Osteoblast (primary cell): ENCODE results near the gene ULK2. TPM values are rescaled to one million over a fixed set of nuclear protein-coding genes. Genes with fewer than 3 reads are reported as not detected.

Source experiments
- DNase-seq: peaks from one replicate; pipeline ENCODE4 v3.0.0; 2011; ENCODE audit warnings: low spot score, mixed read lengths; ENCODE audit not compliant: insufficient read length; ENCODE audit errors: missing footprints
- H2AFZ ChIP-seq: 2 replicates; pipeline ENCODE4 v1.6.0; 2011; ENCODE audit warnings: mild to moderate bottlenecking, low read length
- H3K27ac ChIP-seq: 2 replicates; pipeline ENCODE4 v1.5.1; 2011; ENCODE audit warnings: mild to moderate bottlenecking, low read depth, low read length, moderate library complexity
- H3K27me3 ChIP-seq: 2 replicates; pipeline ENCODE4 v1.6.0; 2012; ENCODE audit warnings: mild to moderate bottlenecking, control low read depth, inconsistent platforms, low read length, moderate library complexity; ENCODE audit not compliant: insufficient read depth
- H3K36me3 ChIP-seq: 2 replicates; pipeline ENCODE4 v1.5.1; 2011; ENCODE audit warnings: mild to moderate bottlenecking, low read length, control low read depth, moderate library complexity; ENCODE audit not compliant: insufficient read depth
- H3K4me1 ChIP-seq: 2 replicates; pipeline ENCODE4 v1.5.1; 2011; ENCODE audit warnings: mild to moderate bottlenecking, low read length, control low read depth, moderate library complexity; ENCODE audit not compliant: insufficient read depth
- H3K4me2 ChIP-seq: 2 replicates; pipeline ENCODE4 v1.6.0; 2011; ENCODE audit warnings: mild to moderate bottlenecking, low read length; ENCODE audit not compliant: insufficient read depth
- H3K4me3 ChIP-seq: fragments of 200-600 bp; sonication (generic); 3 replicates; pipeline ENCODE4 v1.5.1; 2012; ENCODE audit warnings: mild to moderate bottlenecking, low read length, inconsistent platforms; ENCODE audit not compliant: insufficient read depth
- H3K79me2 ChIP-seq: 2 replicates; pipeline ENCODE4 v1.6.0; 2012; ENCODE audit warnings: mild to moderate bottlenecking, low read length, control low read depth, inconsistent platforms; ENCODE audit not compliant: insufficient read depth
- H3K9me3 ChIP-seq: 2 replicates; pipeline ENCODE4 v1.5.1; 2011; ENCODE audit warnings: low read depth, low read length, control low read depth
- H4K20me1 ChIP-seq: 2 replicates; pipeline ENCODE4 v1.6.0; 2012; ENCODE audit warnings: mild to moderate bottlenecking, low read length, control low read depth; ENCODE audit not compliant: insufficient read depth
- CTCF ChIP-seq: IDR thresholded peaks from 2 replicates; pipeline ENCODE4 v1.5.1; 2011; ENCODE audit warnings: mild to moderate bottlenecking, low read depth, low read length, moderate library complexity; ENCODE audit errors: extremely low read depth
- total RNA-seq: library from RNA; depleted of rRNA; stranded (reverse); fragments of >200 nt; gene quantifications from 2 replicates; pipeline ENCODE4 v1.2.3, GENCODE V29; 2012

Gene ULK2
- total RNA-seq, 1 donor = 27.5 TPM

- peaks cover 28% of the 10 kb centered on the region for H3K4me1 ChIP-seq
- DNase-seq = peak; percentile 76
- H2AFZ ChIP-seq = peak overlapping the region; percentile 89
- H3K27ac ChIP-seq = peak overlapping the region; percentile 96
- no peaks in the 10 kb centered on the region for H3K27me3 ChIP-seq
- no peaks in the 10 kb centered on the region for H3K36me3 ChIP-seq
- H3K9me3 ChIP-seq = no peaks in the 10 kb centered on the region
- no peaks in the 10 kb centered on the region for H4K20me1 ChIP-seq
- H3K4me3 ChIP-seq = no peak overlapping the region
- H3K79me2 ChIP-seq = no peaks in the 10 kb centered on the region
- peak overlapping the region; percentile 41 for H3K4me2 ChIP-seq
- no peak for TF ChIP-seq CTCF
Observed at GRCh38 chr17:19752216-19753050, 115.3 kb downstream of the ULK2 start.

GRCh38 chr17:19750835-19751234 lies 116.9 kb downstream of the ULK2 start:
- no peak for TF ChIP-seq CTCF
- no peak overlapping the region for H3K4me2 ChIP-seq
- peaks cover 28% of the 10 kb centered on the region for H3K4me1 ChIP-seq
- H3K27ac ChIP-seq = no peak overlapping the region
- H3K36me3 ChIP-seq = no peaks in the 10 kb centered on the region
- DNase-seq = peak; percentile 77
- H3K9me3 ChIP-seq = no peaks in the 10 kb centered on the region
- H3K4me3 ChIP-seq = no peak overlapping the region
- H2AFZ ChIP-seq = no peak overlapping the region
- H3K27me3 ChIP-seq = no peaks in the 10 kb centered on the region
- H4K20me1 ChIP-seq = no peaks in the 10 kb centered on the region
- no peaks in the 10 kb centered on the region for H3K79me2 ChIP-seq

GRCh38 chr17:19750020-19750572 lies 117.6 kb downstream of the ULK2 start:
- H3K27me3 ChIP-seq = no peaks in the 10 kb centered on the region
- H3K4me3 ChIP-seq = no peak overlapping the region
- no peak for TF ChIP-seq CTCF
- no peak overlapping the region for H2AFZ ChIP-seq
- no peaks in the 10 kb centered on the region for H4K20me1 ChIP-seq
- H3K79me2 ChIP-seq = no peaks in the 10 kb centered on the region
- no peaks in the 10 kb centered on the region for H3K9me3 ChIP-seq
- H3K27ac ChIP-seq = no peak overlapping the region
- H3K4me2 ChIP-seq = no peak overlapping the region
- no peaks in the 10 kb centered on the region for H3K36me3 ChIP-seq
- no peak for DNase-seq
- peaks cover 30% of the 10 kb centered on the region for H3K4me1 ChIP-seq

- no peaks in the 10 kb centered on the region for H3K9me3 ChIP-seq
- no peak overlapping the region for H3K27ac ChIP-seq
- no peaks in the 10 kb centered on the region for H3K79me2 ChIP-seq
- H3K27me3 ChIP-seq = no peaks in the 10 kb centered on the region
- no peaks in the 10 kb centered on the region for H4K20me1 ChIP-seq
- peak overlapping the region; percentile 33 for H3K4me2 ChIP-seq
- H2AFZ ChIP-seq = peak overlapping the region; percentile 68
- no peak for DNase-seq
- H3K4me1 ChIP-seq = peaks cover 27% of the 10 kb centered on the region
- peak overlapping the region; percentile 16 for H3K4me3 ChIP-seq
- no peak for TF ChIP-seq CTCF
- no peaks in the 10 kb centered on the region for H3K36me3 ChIP-seq
Observed at GRCh38 chr17:19748807-19749193, 118.9 kb downstream of the ULK2 start.
